Mucosa of rectum (tissue), 2 donors: ENCODE measurements around the gene PDE6D.

Source experiments
- H3K27ac ChIP-seq, 2 donors: one replicate each; pipeline ENCODE4 v1.7.0; 2013; ENCODE audit warnings: inconsistent platforms in 2 of 2, low read depth in 2 of 2, low read length in 2 of 2
- H3K27me3 ChIP-seq, 2 donors: one replicate each; pipeline ENCODE4 v1.7.0; 2013; ENCODE audit warnings: low read length in 2 of 2; ENCODE audit not compliant: control insufficient read depth in 2 of 2, insufficient read depth in 2 of 2
- H3K36me3 ChIP-seq, 2 donors: one replicate each; pipeline ENCODE4 v1.7.0; 2013; ENCODE audit warnings: low read length in 2 of 2; ENCODE audit not compliant: control insufficient read depth in 2 of 2, insufficient read depth in 2 of 2
- H3K4me1 ChIP-seq, 2 donors: one replicate each; pipeline ENCODE4 v1.7.0; 2013; ENCODE audit warnings: low read length in 2 of 2, mild to moderate bottlenecking in 1 of 2; ENCODE audit not compliant: control insufficient read depth in 2 of 2, insufficient read depth in 2 of 2
- H3K4me3 ChIP-seq, 2 donors: one replicate each; pipeline ENCODE4 v1.7.0; 2013; ENCODE audit warnings: low read length in 2 of 2
- H3K9ac ChIP-seq, 2 donors: one replicate each; pipeline ENCODE4 v1.7.0; 2013; ENCODE audit warnings: low read length in 2 of 2, low read depth in 1 of 2, mild to moderate bottlenecking in 1 of 2
- H3K9me3 ChIP-seq, 2 donors: one replicate each; pipeline ENCODE4 v1.7.0; 2013; ENCODE audit warnings: low read length in 2 of 2; ENCODE audit not compliant: control insufficient read depth in 2 of 2
- donor health status: healthy.
- donor health status: Normal muscosa, but diverticular disease.

Gene PDE6D

DNA sequence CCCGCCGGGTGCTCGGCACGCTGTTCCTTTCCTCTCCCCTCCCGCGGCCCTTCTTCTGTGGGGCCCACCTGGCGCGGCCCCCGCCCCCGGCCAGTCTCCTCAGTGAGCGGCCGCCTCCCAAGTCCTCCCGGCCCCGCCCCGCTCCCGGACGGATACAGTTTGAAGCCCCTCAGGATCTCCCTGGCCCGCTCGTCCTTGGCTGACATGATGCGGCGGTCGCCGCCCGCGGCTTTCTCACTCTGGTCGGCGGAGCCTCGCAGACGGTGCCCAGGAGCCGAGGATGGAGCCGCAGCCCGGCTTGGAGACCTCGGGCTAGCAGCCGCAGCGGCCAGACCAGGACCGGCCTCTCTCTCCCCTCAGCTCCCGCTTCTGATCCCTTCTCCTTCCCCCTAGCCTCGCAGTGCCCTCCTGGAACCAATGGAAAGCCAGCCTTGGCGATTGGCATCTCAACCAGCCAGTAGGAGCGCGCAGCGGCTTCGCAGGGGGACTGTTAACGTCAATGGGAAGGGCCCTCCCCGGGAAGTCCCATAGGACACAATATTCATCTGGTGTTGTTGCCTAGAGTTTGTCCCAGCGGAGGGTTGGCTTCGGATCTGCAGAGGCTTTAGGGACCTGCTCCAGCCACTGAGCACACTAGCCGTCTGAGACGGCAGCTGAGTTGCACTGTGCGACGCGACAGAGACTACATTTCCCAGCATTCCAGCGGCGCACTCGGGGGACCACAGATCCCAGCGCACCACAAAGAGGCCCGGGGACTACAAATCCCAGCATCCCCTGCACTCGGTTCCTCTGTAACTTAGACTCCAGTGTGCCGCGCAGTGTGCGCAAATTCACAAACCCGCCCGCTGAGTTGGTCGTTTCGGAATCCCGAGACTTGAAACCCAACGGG is at the start of gene PDE6D:
TSS of gene PDE6D (minus strand) at position 374 of the 889 bp plus-strand sequence. CDS start at position 206, 168 bp downstream.
- H3K9ac ChIP-seq: peak within 1 kb of the TSS; percentile 81 to 92
- no peaks in the 10 kb centered on the region for H3K27me3 ChIP-seq
- H3K27ac ChIP-seq: peak within 1 kb of the TSS; percentile 91 to 92
- H3K4me1 ChIP-seq: peaks cover 21 to 29% of the 10 kb centered on the region in 2 donors
- no peaks in the 10 kb centered on the region for H3K9me3 ChIP-seq
- peak within 1 kb of the TSS; percentile 97 to 98 for H3K4me3 ChIP-seq
- H3K36me3 ChIP-seq: no peaks in the 10 kb centered on the region

GRCh38 chr2:231821908-231822307 is 40.8 kb upstream of the PDE6D start:
- H3K4me3 ChIP-seq: no peak overlapping the region
- no peaks in the 10 kb centered on the region for H3K9me3 ChIP-seq
- no peaks in the 10 kb centered on the region for H3K4me1 ChIP-seq
- no peak overlapping the region for H3K9ac ChIP-seq
- no peaks in the 10 kb centered on the region for H3K27me3 ChIP-seq
- no peaks in the 10 kb centered on the region for H3K36me3 ChIP-seq
- H3K27ac ChIP-seq: no peak overlapping the region

DNA sequence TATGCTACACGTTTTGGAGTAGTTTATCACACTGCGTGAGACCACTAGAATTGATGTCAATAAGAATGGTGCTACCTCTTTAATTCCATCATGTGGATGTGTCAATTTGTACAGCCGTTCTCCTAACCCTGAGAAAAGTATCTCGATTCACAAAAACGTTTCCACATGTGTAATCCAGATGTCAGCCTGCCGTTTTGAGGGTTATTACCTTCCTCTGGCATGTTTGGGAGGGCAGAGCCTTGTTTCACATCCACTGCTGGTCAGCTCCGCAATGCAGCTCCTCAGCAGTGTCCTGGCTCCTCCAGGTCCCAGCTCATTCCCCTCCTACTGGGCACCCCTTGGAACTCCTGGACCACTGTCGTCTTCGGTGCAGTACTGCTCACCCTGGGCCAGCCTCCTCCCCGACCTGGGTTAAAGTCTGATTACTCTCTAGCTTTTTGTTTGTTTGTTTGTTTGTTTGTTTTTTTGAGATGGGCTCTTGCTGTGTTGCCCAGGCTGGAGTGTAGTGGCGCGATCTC is 39.8 kb upstream of the PDE6D start:
- H3K27ac ChIP-seq: no peak overlapping the region
- H3K36me3 ChIP-seq: no peaks in the 10 kb centered on the region
- H3K4me1 ChIP-seq: no peaks in the 10 kb centered on the region
- no peak overlapping the region for H3K9ac ChIP-seq
- H3K4me3 ChIP-seq: no peak overlapping the region
- H3K27me3 ChIP-seq: no peaks in the 10 kb centered on the region
- no peaks in the 10 kb centered on the region for H3K9me3 ChIP-seq

DNA sequence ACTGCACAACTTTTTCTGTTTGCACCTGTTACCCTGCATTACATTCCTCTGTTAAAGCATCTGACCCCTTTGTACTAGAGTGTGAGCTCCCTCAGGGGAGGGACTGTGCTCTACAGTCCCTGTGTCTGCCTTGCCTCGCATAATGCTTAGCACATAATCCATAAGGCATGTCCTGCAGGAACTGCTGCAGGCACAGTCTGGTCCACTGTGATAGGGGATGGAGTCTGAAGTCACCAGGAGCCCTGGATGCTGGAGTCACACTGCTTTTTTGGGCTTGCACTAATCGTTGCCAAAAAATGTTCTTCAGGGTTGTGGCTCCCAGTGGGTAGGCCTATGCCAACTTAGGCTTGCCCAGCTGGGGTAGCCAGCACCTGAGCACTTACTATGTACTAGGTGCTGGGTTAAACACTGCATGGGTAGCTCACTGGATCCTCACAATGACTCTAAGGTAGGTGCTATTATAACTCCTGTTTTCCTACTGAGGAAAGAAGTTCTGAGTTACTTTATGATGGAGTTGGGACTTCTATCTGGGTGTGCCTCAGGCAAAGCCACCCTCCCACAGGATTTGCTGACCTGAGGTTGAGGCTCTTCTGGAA is 38.5 kb upstream of the PDE6D start:
- no peaks in the 10 kb centered on the region for H3K4me1 ChIP-seq
- no peak overlapping the region for H3K9ac ChIP-seq
- no peaks in the 10 kb centered on the region for H3K27me3 ChIP-seq
- no peak overlapping the region for H3K27ac ChIP-seq
- H3K36me3 ChIP-seq: no peaks in the 10 kb centered on the region
- no peak overlapping the region for H3K4me3 ChIP-seq
- no peaks in the 10 kb centered on the region for H3K9me3 ChIP-seq

GRCh38 chr2:231816327-231817026 is 35.4 kb upstream of the PDE6D start:
- Histone ChIP-seq H3K27ac (peak overlapping the region in 1 of 2 donors; percentile 47), H3K4me1 (no peaks in the 10 kb centered on the region), H3K9me3 (no peaks in the 10 kb centered on the region), H3K4me3 (no peak overlapping the region), H3K9ac (no peak overlapping the region), H3K27me3 (no peaks in the 10 kb centered on the region), H3K36me3 (peaks cover 0 to 6% of the 10 kb centered on the region in 2 donors)

GRCh38 chr2:231810905-231811304 is 29.8 kb upstream of the PDE6D start:
- no peak overlapping the region for H3K9ac ChIP-seq
- H3K27ac ChIP-seq: no peak overlapping the region
- H3K4me1 ChIP-seq: peaks cover 0 to under 1% of the 10 kb centered on the region in 2 donors
- H3K27me3 ChIP-seq: no peaks in the 10 kb centered on the region
- H3K9me3 ChIP-seq: no peaks in the 10 kb centered on the region
- peaks cover 31 to 45% of the 10 kb centered on the region in 2 donors for H3K36me3 ChIP-seq
- H3K4me3 ChIP-seq: no peak overlapping the region

DNA sequence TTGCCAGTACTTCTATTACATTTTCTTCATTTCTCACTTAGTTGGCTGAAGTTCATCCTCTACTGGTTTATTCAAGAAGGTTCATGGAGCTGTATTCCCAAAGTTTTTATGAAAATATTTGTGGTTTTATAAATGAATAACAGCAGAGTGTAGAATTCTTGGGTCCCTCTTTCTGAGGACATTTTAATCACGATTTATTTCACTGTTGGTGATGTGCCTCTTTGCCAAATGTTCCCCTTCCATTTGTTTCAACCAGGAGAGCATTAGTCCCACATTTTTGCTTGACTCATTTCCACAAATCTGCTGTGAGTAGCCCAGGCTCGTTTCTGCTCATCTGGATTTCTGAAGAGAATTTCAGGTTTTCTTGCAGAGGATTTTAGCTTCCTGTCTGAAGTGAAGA is 25.9 kb upstream of the PDE6D start:
- H3K36me3 ChIP-seq: peaks cover 38 to 53% of the 10 kb centered on the region in 2 donors

DNA sequence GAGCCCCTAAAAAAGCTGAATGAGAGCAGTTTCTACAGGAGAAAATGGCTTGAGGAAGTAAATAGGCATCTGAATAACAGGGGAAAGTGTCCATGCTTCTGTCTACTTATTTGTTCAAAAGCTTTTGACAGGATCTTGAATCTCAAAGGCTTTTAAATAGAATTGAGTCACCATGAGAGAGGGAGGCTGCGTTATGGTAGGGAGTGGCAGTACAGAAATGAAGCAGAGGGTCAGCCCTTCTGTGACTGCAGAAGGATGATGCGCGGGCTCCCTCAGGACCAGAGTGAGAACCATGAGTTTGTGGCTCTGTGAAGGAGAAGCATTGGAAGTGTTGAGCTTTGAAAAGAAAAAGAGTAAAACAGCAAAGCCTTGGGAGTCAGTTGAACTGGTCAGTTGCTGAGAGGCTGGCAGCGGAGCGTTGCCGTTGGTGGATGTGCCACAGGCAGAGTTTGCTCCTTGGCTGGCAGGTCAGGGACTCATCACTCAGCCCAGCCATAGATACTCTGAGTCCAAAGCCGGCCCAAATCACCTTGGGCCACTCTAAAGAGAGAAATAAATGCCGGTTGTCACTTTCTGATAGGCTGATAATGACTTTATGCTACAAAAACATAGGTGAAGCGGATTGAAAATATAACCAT is 22.5 kb upstream of the PDE6D start:
- Histone ChIP-seq H3K9ac (no peak overlapping the region), H3K27ac (no peak overlapping the region), H3K36me3 (peaks cover 33 to 55% of the 10 kb centered on the region in 2 donors), H3K27me3 (no peaks in the 10 kb centered on the region), H3K4me3 (no peak overlapping the region), H3K9me3 (no peaks in the 10 kb centered on the region), H3K4me1 (peaks cover 0 to 3% of the 10 kb centered on the region in 2 donors)

More for the DNA sequence above, 25.9 kb upstream of the PDE6D start:
- Histone ChIP-seq H3K27me3 (no peaks in the 10 kb centered on the region), H3K4me1 (peaks cover 0 to 3% of the 10 kb centered on the region in 2 donors), H3K9ac (no peak overlapping the region), H3K9me3 (no peaks in the 10 kb centered on the region), H3K4me3 (no peak overlapping the region), H3K27ac (no peak overlapping the region)

- Histone ChIP-seq H3K9ac (no peak overlapping the region), H3K4me1 (no peaks in the 10 kb centered on the region), H3K4me3 (no peak overlapping the region), H3K27me3 (no peaks in the 10 kb centered on the region), H3K36me3 (peaks cover 32 to 55% of the 10 kb centered on the region in 2 donors), H3K9me3 (no peaks in the 10 kb centered on the region), H3K27ac (no peak overlapping the region)
These were observed 19.5 kb upstream of the PDE6D start for GRCh38 chr2:231800493-231801091.
